HepG2 (cell line): ENCODE data around the gene CABP2. TPM values are rescaled to one million over a fixed set of nuclear protein-coding genes. Genes with fewer than 3 reads are reported as not detected.
A peak's percentile ranks its signal among the peaks of the same experiment; 100 is the strongest.

Experiments
- ATAC-seq: fragments of 200-7000 bp; cut with Tn5 transposase; 3 replicates; pipeline ENCODE4 v1.9.1; 2020; ENCODE audit warnings: mild to moderate bottlenecking, moderate library complexity
- BruUV-seq: library from RNA; stranded (reverse); fragments of 400-500 nt; replicated peaks from 2 replicates; lab custom pipeline; 2021; lab: Mats Ljungman, UMichigan
- CTCF ChIA-PET: fragments of 300-600 bp; formaldehyde crosslinking; extraction: SDS; loops from one replicate; lab custom pipeline; 2021; ENCODE audit warnings: low total read pairs, inconsistent platforms, low intra/inter-chr PET ratio; lab: Yijun Ruan, JAX
- POLR2A ChIA-PET: fragments of 350-600 bp; sonication (Branson Sonifier 250); formaldehyde crosslinking; loops from one replicate; lab custom pipeline; 2020; ENCODE audit warnings: antibody characterized with exemption, inconsistent platforms; lab: Yijun Ruan, JAX
- DNase-seq: peaks from one replicate; pipeline ENCODE4 v3.0.0-alpha.2; 2015; ENCODE audit warnings: low spot score
- FAIRE-seq: peaks from 3 replicates; lab custom pipeline; 2011; peaks lifted over from hg19 to GRCh38; lab: Jason Lieb, UNC
- H2AFZ ChIP-seq: one replicate; pipeline ENCODE4 v1.6.1; 2011; ENCODE audit warnings: low read length, inconsistent platforms
- H3K27ac ChIP-seq: fragments of 300-600 bp; 3 replicates; pipeline ENCODE4 v1.8.0; 2011; ENCODE audit warnings: mixed run types, mild to moderate bottlenecking, mixed read lengths, low read length, inconsistent platforms; ENCODE audit not compliant: insufficient read depth; ENCODE audit errors: extremely low read length
- H3K27me3 ChIP-seq, 2 experiments: fragments of 200-600 bp in 1 of 2; 2 replicates in 1 of 2; 3 replicates in 1 of 2; pipeline versions ENCODE4 v1.6.0 to v1.8.0; 2011; ENCODE audit warnings: low read length in 2 of 2, mild to moderate bottlenecking in 2 of 2, moderate library complexity in 2 of 2, inconsistent platforms in 1 of 2; ENCODE audit not compliant: insufficient read depth in 2 of 2, control insufficient read depth in 1 of 2
- H3K36me3 ChIP-seq, 2 experiments: fragments of 200-600 bp in 1 of 2; replicated peaks in 1 of 2; 2 replicates in 1 of 2; 3 replicates in 1 of 2; pipeline versions ENCODE4 v1.5.1 to v1.8.0; 2011; ENCODE audit warnings: low read length in 2 of 2, inconsistent platforms in 1 of 2; ENCODE audit not compliant: insufficient read depth in 2 of 2, control insufficient read depth in 1 of 2
- H3K4me1 ChIP-seq: 2 replicates; pipeline ENCODE4 v1.5.1; 2012; ENCODE audit warnings: low read length, inconsistent platforms; ENCODE audit not compliant: insufficient read depth
- H3K4me2 ChIP-seq: 2 replicates; pipeline ENCODE4 v1.6.0; 2011; ENCODE audit warnings: low read depth, low read length, inconsistent platforms
- H3K4me3 ChIP-seq, 3 experiments: fragments of 200-600 bp in 1 of 3; sonication (generic), shearing (Covaris generic) in 1 of 3; replicated peaks in 1 of 3; 2 replicates each; pipeline ENCODE4 v1.5.1; 2011 to 2016; ENCODE audit warnings: low read length in 3 of 3, inconsistent platforms in 2 of 3, low read depth in 2 of 3, mild to moderate bottlenecking in 2 of 3, control low read depth in 1 of 3, mixed read lengths in 1 of 3; ENCODE audit not compliant: insufficient read depth in 1 of 3
- H3K79me2 ChIP-seq: one replicate; pipeline ENCODE4 v1.6.1; 2011; ENCODE audit warnings: low read length, inconsistent platforms; ENCODE audit not compliant: insufficient read depth
- H3K9ac ChIP-seq: 2 replicates; pipeline ENCODE4 v1.6.0; 2011; ENCODE audit warnings: mild to moderate bottlenecking, low read depth, low read length, inconsistent platforms; ENCODE audit not compliant: insufficient read depth
- H3K9me3 ChIP-seq: 2 replicates; pipeline ENCODE4 v1.5.1; 2012; ENCODE audit warnings: mild to moderate bottlenecking, low read length
- H4K20me1 ChIP-seq: 2 replicates; pipeline ENCODE4 v1.6.0; 2011; ENCODE audit warnings: inconsistent platforms, mild to moderate bottlenecking, low read length, moderate library complexity; ENCODE audit not compliant: insufficient read depth
- BCL6 ChIP-seq: IDR thresholded peaks from 2 replicates; pipeline ENCODE4 v1.6.1; 2016; ENCODE audit warnings: missing genetic modification reagents, missing compliant biosample characterization
- ELF1 ChIP-seq: sonication (generic); formaldehyde crosslinking; IDR thresholded peaks from 2 replicates; pipeline ENCODE4 v1.4.0; 2020; ENCODE audit warnings: missing genetic modification reagents
- HHEX ChIP-seq: IDR thresholded peaks from 2 replicates; pipeline ENCODE4 v1.6.1; 2016; ENCODE audit warnings: control low read depth
- MTA1 ChIP-seq: sonication (generic); formaldehyde crosslinking; IDR thresholded peaks from 2 replicates; pipeline ENCODE4 v1.4.0; 2020; ENCODE audit warnings: missing genetic modification reagents, mild to moderate bottlenecking, borderline replicate concordance
- PAXIP1 ChIP-seq: sonication (generic); formaldehyde crosslinking; conservative IDR thresholded peaks from 2 replicates; pipeline ENCODE4 v1.4.0; 2020; ENCODE audit warnings: mild to moderate bottlenecking, missing genetic modification reagents, moderate library complexity
- RBAK ChIP-seq: sonication (generic); formaldehyde crosslinking; IDR thresholded peaks from 2 replicates; pipeline ENCODE4 v1.5.1; 2020; ENCODE audit warnings: mild to moderate bottlenecking, missing genetic modification reagents
- TCF12 ChIP-seq, 2 experiments: fragments of 450-650 bp in 1 of 2; sonication (generic) in 1 of 2; formaldehyde crosslinking in 1 of 2; IDR thresholded peaks; 2 replicates each; pipeline versions ENCODE4 v1.6.1 to v1.8.0; 2017 to 2022; ENCODE audit warnings: antibody characterized with exemption in 1 of 2, mild to moderate bottlenecking in 1 of 2, missing genetic modification reagents in 1 of 2, moderate library complexity in 1 of 2
- TGIF2 ChIP-seq: IDR thresholded peaks from 2 replicates; pipeline ENCODE4 v1.6.1; 2016; ENCODE audit warnings: control low read depth, missing compliant biosample characterization
- ZBTB42 ChIP-seq: sonication (generic); formaldehyde crosslinking; IDR thresholded peaks from 2 replicates; pipeline ENCODE4 v1.5.0; 2020; ENCODE audit warnings: mild to moderate bottlenecking, missing genetic modification reagents
- ZBTB7A ChIP-seq: sonication (generic); formaldehyde crosslinking; IDR thresholded peaks from 2 replicates; pipeline ENCODE4 v1.8.0; 2022; ENCODE audit warnings: mild to moderate bottlenecking, missing genetic modification reagents
- ZNF160 ChIP-seq: sonication (generic); formaldehyde crosslinking; IDR thresholded peaks from 2 replicates; pipeline ENCODE4 v1.8.0; 2022; ENCODE audit warnings: mild to moderate bottlenecking, inconsistent platforms, missing genetic modification reagents
- ZNF501 ChIP-seq: sonication (generic); formaldehyde crosslinking; IDR thresholded peaks from 2 replicates; pipeline ENCODE4 v1.5.1; 2020; ENCODE audit warnings: mild to moderate bottlenecking, moderate library complexity, missing genetic modification reagents
- ZSCAN31 ChIP-seq: sonication (generic); formaldehyde crosslinking; IDR thresholded peaks from 2 replicates; pipeline ENCODE4 v1.5.0; 2020; ENCODE audit warnings: low read depth, mild to moderate bottlenecking, missing genetic modification reagents
- WGBS: methylation state at CpG from one replicate; pipeline ENCODE4 v1.1.6; 2017; ENCODE audit warnings: low lambda C conversion rate; 5-methylcytosine and 5-hydroxymethylcytosine counted together
- in situ Hi-C: cut with HindIII; loops from 2 replicates; pipeline ENCODE4 v1.10.0; 2017; ENCODE audit warnings: low pct_unique_long_range_greater_than_20kb; ENCODE audit not compliant: extremely low pct_ligation_motif_present
- intact Hi-C: fragments of 100-400 bp; cut with micrococcal nuclease; formaldehyde crosslinking; loops from one replicate; pipeline ENCODE4 v1.10.0; 2022; ENCODE audit not compliant: unreplicated experiment
- polyA plus RNA-seq, 8 experiments: library from polyadenylated mRNA; depleted of rRNA in 3 of 8; stranded (reverse) in 7 of 8; unstranded in 1 of 8; fragments of >200 nt; fragmentation: Illumina TruSeq in 4 of 8; extraction: Trizol in 4 of 8; gene quantifications; 2 replicates each; pipeline versions ENCODE4 v1.2.1 to v1.2.3, GENCODE V29; 2011 to 2016; ENCODE audit warnings: low read depth in 4 of 8, missing spikeins in 1 of 8, mixed read lengths in 1 of 8; ENCODE audit not compliant: insufficient read depth in 1 of 8
- total RNA-seq, 5 experiments: library from RNA; depleted of rRNA; stranded (reverse); fragments of >200 nt; fragmentation: Illumina TruSeq; extraction: Trizol; gene quantifications; 2 replicates each; pipeline ENCODE4 v1.2.3, GENCODE V29; 2016; ENCODE audit warnings: low read depth in 1 of 5
- TF ChIP-seq, protein P1 (sequence below): sonication (generic); formaldehyde crosslinking; IDR thresholded peaks from 2 replicates; pipeline ENCODE4 v1.8.0; 2022; ENCODE audit warnings: missing genetic modification reagents, mild to moderate bottlenecking, moderate library complexity, borderline replicate concordance

The CABP2 gene
- total and polyA plus RNA-seq, 2 of the 13 experiments (the other 11 are each of a cell fraction or from before 2014, with no cell fraction given), result not detected

GRCh38 chr11:67469508-67469811 is 53.8 kb downstream of the CABP2 start:
- Histone ChIP-seq H2AFZ (no peak overlapping the region), H3K27ac (peak overlapping the region; percentile 47), H3K36me3 (no peaks in the 10 kb centered on the region), H3K79me2 (no peaks in the 10 kb centered on the region), H3K4me1 (peaks cover 69% of the 10 kb centered on the region), H4K20me1 (no peaks in the 10 kb centered on the region), H3K4me3 (peak overlapping the region; percentile 53 to 87 (median 73); a peak in 5 of 6 replicates), H3K4me2 (peak overlapping the region; percentile 95), H3K9me3 (no peaks in the 10 kb centered on the region), H3K27me3 (no peaks in the 10 kb centered on the region), H3K9ac (peak overlapping the region; percentile 73)
- no TSS peak for BruUV-seq
- DNase-seq (no peak), ATAC-seq (no peak), FAIRE-seq (no peak)
- CTCF ChIA-PET, result no interaction called here
- POLR2A ChIA-PET, result interaction anchor here (1.1 to 1.5 kb wide), 2 partner anchors 10 to 68 kb away, joined by 3 to 5 read pairs; no protein-coding TSS in a partner anchor
- in situ Hi-C loops (loop anchor here (5.0 kb wide), 1 partner anchor 67 kb away; the partner anchor contains the start of genes PPP1CA and TBC1D10C), intact Hi-C loops (no loop called here)
- WGBS, result 25% methylated on average over 7 of the region's 9 CpGs
- TF ChIP-seq ZSCAN31 (0 out of 2 replicates have a peak, but pooled peaks have one; percentile 44), TGIF2 (CRISPR knock-in tag) (0 out of 2 replicates have a peak, but pooled peaks have one; percentile 3), RBAK (CRISPR knock-in tag) (no peak), BCL6 (CRISPR knock-in tag) (0 out of 2 replicates have a peak, but pooled peaks have one; percentile 6), ELF1 (CRISPR knock-in tag) (peak; percentile 8; the same call in 1 of the 2 replicates), ZBTB7A (0 out of 2 replicates have a peak, but pooled peaks have one; percentile 2), TCF12 (IDR thresholded peaks at IDR 0.05) (no peak), TCF12 (CRISPR knock-in tag; IDR thresholded peaks at IDR 0.05) (no peak), MTA1 (no peak), ZNF501 (peak; percentile 8; the same call in 1 of the 2 replicates), ZNF160 (CRISPR knock-in tag) (0 out of 2 replicates have a peak, but pooled peaks have one; percentile 25), PAXIP1 (CRISPR knock-in tag) (peak; percentile 4; the same call in 1 of the 2 replicates), HHEX (CRISPR knock-in tag) (no peak), ZBTB42 (CRISPR knock-in tag) (0 out of 2 replicates have a peak, but pooled peaks have one; percentile 64)
- TF ChIP-seq, protein P1, sequence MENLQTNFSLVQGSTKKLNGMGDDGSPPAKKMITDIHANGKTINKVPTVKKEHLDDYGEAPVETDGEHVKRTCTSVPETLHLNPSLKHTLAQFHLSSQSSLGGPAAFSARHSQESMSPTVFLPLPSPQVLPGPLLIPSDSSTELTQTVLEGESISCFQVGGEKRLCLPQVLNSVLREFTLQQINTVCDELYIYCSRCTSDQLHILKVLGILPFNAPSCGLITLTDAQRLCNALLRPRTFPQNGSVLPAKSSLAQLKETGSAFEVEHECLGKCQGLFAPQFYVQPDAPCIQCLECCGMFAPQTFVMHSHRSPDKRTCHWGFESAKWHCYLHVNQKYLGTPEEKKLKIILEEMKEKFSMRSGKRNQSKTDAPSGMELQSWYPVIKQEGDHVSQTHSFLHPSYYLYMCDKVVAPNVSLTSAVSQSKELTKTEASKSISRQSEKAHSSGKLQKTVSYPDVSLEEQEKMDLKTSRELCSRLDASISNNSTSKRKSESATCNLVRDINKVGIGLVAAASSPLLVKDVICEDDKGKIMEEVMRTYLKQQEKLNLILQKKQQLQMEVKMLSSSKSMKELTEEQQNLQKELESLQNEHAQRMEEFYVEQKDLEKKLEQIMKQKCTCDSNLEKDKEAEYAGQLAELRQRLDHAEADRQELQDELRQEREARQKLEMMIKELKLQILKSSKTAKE (CRISPR knock-in tag), result no peak
